Measurements from ENCODE around the gene RCC1. TPM values are rescaled to one million over a fixed set of nuclear protein-coding genes. Genes with fewer than 3 reads are reported as not detected.

Gene RCC1
- polyA plus RNA-seq, 1 of the 3 experiments (the other 2 are of a cell fraction), result 61.0 TPM

DNA sequence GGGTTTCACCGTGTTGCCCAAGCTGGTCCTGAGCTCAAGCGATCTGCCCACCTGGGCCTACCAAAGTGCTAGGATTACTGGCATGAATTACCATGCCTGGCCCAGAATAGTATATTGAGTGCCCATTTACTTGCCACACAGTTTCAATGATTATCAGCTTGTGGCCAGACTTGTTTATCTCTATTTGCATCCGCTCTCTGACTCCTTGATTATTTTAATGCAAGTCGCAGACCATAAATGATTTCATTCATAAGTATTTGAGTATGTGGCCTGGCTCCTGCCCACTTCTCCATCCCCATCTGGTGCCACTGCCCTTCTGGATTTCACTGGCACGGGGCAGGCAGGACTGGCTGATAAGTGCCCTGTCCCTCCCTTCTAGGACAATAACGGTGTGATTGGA lies 28.8 kb downstream of the RCC1 start:
- H3K27me3 ChIP-seq (ENCODE audit: insufficient read depth), result no peaks in the 10 kb centered on the region
- POLR2A ChIA-PET, result interaction anchor here (1.2 kb wide), 1 partner anchor 47 kb away, joined by 3 read pairs; no protein-coding TSS in a partner anchor
- H3K27ac ChIP-seq (ENCODE audit: low read depth in 2 of 2, low read length in 1 of 2), result no peak overlapping the region
- H3K9me2 ChIP-seq, result no peaks in the 10 kb centered on the region
- H3K9me3 ChIP-seq, result no peaks in the 10 kb centered on the region
- no peak for DNase-seq
- no peak overlapping the region for H3K4me3 ChIP-seq (ENCODE audit: low read depth in 2 of 2, low read length in 1 of 2)
- TF ChIP-seq RCOR1 (IDR thresholded peaks at IDR 0.05; ENCODE audit: low read length), result no peak
- TF ChIP-seq CHD2 (IDR thresholded peaks at IDR 0.05; ENCODE audit: low read length, partially characterized antibody), result no peak
- TF ChIP-seq IRF3 (IDR thresholded peaks at IDR 0.05; ENCODE audit: low read depth, low read length), result no peak
- TF ChIP-seq NFIC (IDR thresholded peaks at IDR 0.05; ENCODE audit: borderline replicate concordance), result no peak
- TF ChIP-seq, protein P1, sequence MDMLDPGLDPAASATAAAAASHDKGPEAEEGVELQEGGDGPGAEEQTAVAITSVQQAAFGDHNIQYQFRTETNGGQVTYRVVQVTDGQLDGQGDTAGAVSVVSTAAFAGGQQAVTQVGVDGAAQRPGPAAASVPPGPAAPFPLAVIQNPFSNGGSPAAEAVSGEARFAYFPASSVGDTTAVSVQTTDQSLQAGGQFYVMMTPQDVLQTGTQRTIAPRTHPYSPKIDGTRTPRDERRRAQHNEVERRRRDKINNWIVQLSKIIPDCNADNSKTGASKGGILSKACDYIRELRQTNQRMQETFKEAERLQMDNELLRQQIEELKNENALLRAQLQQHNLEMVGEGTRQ (IDR thresholded peaks at IDR 0.05; ENCODE audit: borderline replicate concordance, low read depth, low read length), result no peak
- no peak for TF ChIP-seq PBX3 (IDR thresholded peaks at IDR 0.05)
- TF ChIP-seq JUND (IDR thresholded peaks at IDR 0.05), result no peak
- TF ChIP-seq, protein P2, sequence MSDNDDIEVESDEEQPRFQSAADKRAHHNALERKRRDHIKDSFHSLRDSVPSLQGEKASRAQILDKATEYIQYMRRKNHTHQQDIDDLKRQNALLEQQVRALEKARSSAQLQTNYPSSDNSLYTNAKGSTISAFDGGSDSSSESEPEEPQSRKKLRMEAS (IDR thresholded peaks at IDR 0.05; ENCODE audit: low read depth), result no peak
- no peak for TF ChIP-seq ELF1 (IDR thresholded peaks at IDR 0.05)
- TF ChIP-seq MXI1 (IDR thresholded peaks at IDR 0.05; ENCODE audit: low read depth, low read length), result no peak
- TF ChIP-seq MEF2A (IDR thresholded peaks at IDR 0.05; ENCODE audit: borderline replicate concordance, low read depth), result no peak
- no peaks in the 10 kb centered on the region for H3F3A ChIP-seq (replicated peaks; ENCODE audit: insufficient read depth)
- CTCF ChIA-PET, result interaction anchor here (0.9 kb wide), 1 partner anchor 18 kb away, joined by 3 read pairs; the partner anchor contains the start of gene TRNAU1AP
- no peak overlapping the region for H2AFZ ChIP-seq (ENCODE audit: low read depth)
- 94% methylated on average over 6 of the region's 6 CpGs for WGBS (ENCODE audit: low lambda C conversion rate)
- H3K9ac ChIP-seq, result no peak overlapping the region
- H3K36me3 ChIP-seq (replicated peaks in 1 of 2; ENCODE audit: control insufficient read depth in 1 of 2, insufficient read depth in 2 of 2, low read length in 1 of 2), result peaks cover 7 to 57% of the 10 kb centered on the region in 2 experiments
- no peak overlapping the region for H3K4me2 ChIP-seq
- H3K79me2 ChIP-seq (ENCODE audit: insufficient read depth), result peaks cover 6% of the 10 kb centered on the region; the same call in 1 of the 2 replicates
- H3K4me1 ChIP-seq (ENCODE audit: control insufficient read depth in 1 of 2, insufficient read depth in 2 of 2, low read depth in 1 of 2, low read length in 1 of 2), result peaks cover 0 to 14% of the 10 kb centered on the region in 2 experiments; a peak in 1 of 4 replicates
- H4K20me1 ChIP-seq (ENCODE audit: insufficient read depth), result no peaks in the 10 kb centered on the region

GRCh38 chr1:28535180-28535579 lies 29.3 kb downstream of the RCC1 start:
- ChIA-PET POLR2A (no interaction called here), CTCF (interaction anchor here (0.9 kb wide), 1 partner anchor 17 kb away, joined by 3 read pairs; the partner anchor contains the start of gene TRNAU1AP)
- Histone ChIP-seq H3K36me3 (replicated peaks in 1 of 2; ENCODE audit: control insufficient read depth in 1 of 2, insufficient read depth in 2 of 2, low read length in 1 of 2) (peaks cover 7 to 55% of the 10 kb centered on the region in 2 experiments), H3K27ac (ENCODE audit: low read depth in 2 of 2, low read length in 1 of 2) (no peak overlapping the region), H3K79me2 (ENCODE audit: insufficient read depth) (0 out of 2 replicates have a peak, but pooled peaks cover 3% of the 10 kb centered on the region), H3K27me3 (ENCODE audit: insufficient read depth) (no peaks in the 10 kb centered on the region), H4K20me1 (ENCODE audit: insufficient read depth) (no peaks in the 10 kb centered on the region), H3K9ac (no peak overlapping the region), H3K9me2 (no peaks in the 10 kb centered on the region), H3F3A (replicated peaks; ENCODE audit: insufficient read depth) (no peaks in the 10 kb centered on the region), H3K4me3 (ENCODE audit: low read depth in 2 of 2, low read length in 1 of 2) (no peak overlapping the region), H3K4me2 (no peak overlapping the region), H3K4me1 (ENCODE audit: control insufficient read depth in 1 of 2, insufficient read depth in 2 of 2, low read depth in 1 of 2, low read length in 1 of 2) (peaks cover 0 to 14% of the 10 kb centered on the region in 2 experiments; a peak in 1 of 4 replicates), H2AFZ (ENCODE audit: low read depth) (no peak overlapping the region), H3K9me3 (no peaks in the 10 kb centered on the region)
- TF ChIP-seq CTCF (IDR thresholded peaks at IDR 0.05) (no peak), JUND (IDR thresholded peaks at IDR 0.05) (no peak)
- TF ChIP-seq, protein P3, sequence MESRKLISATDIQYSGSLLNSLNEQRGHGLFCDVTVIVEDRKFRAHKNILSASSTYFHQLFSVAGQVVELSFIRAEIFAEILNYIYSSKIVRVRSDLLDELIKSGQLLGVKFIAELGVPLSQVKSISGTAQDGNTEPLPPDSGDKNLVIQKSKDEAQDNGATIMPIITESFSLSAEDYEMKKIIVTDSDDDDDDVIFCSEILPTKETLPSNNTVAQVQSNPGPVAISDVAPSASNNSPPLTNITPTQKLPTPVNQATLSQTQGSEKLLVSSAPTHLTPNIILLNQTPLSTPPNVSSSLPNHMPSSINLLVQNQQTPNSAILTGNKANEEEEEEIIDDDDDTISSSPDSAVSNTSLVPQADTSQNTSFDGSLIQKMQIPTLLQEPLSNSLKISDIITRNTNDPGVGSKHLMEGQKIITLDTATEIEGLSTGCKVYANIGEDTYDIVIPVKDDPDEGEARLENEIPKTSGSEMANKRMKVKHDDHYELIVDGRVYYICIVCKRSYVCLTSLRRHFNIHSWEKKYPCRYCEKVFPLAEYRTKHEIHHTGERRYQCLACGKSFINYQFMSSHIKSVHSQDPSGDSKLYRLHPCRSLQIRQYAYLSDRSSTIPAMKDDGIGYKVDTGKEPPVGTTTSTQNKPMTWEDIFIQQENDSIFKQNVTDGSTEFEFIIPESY (IDR thresholded peaks at IDR 0.05; ENCODE audit: borderline replicate concordance, low read depth), result no peak
- DNase-seq, result no peak
- no CpG with 5 or more reads among the region's 6 CpGs for WGBS (ENCODE audit: low lambda C conversion rate)

All from SK-N-SH (cell line).